ENCODE measurements around the gene VOPP1.

GRCh38 chr7:55550841-55551537 is 21.3 kb downstream of the VOPP1 start:
- TF ChIP-seq SPI1 (IDR thresholded peaks at IDR 0.05; ENCODE audit: low read depth, low read length) (no peak), POLR2A (IDR thresholded peaks at IDR 0.05; ENCODE audit: low read depth, low read length) (no peak)
